Measurements from ENCODE around the gene CHN1.

DNA sequence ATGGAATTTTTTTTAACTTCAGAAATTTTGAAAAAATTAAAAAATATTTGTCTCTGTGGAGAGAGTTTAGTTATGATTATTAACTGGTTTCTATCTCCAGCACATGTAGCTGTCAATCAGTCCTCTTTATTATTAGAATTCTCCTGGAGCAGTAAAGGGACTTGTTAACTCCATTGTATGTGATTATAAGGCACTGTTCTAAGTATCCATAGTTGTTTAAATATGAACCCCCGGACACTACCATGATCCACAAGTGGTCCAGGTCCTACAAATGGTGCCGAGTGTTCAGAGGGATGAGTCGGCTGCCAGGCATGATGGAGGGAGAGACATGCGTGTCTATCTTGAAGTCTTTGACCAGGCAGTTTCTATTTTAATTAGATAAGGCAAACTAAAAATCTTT is 241.4 kb downstream of the CHN1 start:
- no peak for TF ChIP-seq KDM5A (IDR thresholded peaks at IDR 0.05; ENCODE audit: low read length)
- TF ChIP-seq CEBPB (IDR thresholded peaks at IDR 0.05; ENCODE audit: low read depth, low read length): no peak
- TF ChIP-seq BCL11A (IDR thresholded peaks at IDR 0.05; ENCODE audit: low read depth in 2 of 2, low read length in 2 of 2): no peak
- TF ChIP-seq ZNF274 (IDR thresholded peaks at IDR 0.05; ENCODE audit: borderline replicate concordance, extremely low read depth, low read length): no peak
- TF ChIP-seq, protein P1, sequence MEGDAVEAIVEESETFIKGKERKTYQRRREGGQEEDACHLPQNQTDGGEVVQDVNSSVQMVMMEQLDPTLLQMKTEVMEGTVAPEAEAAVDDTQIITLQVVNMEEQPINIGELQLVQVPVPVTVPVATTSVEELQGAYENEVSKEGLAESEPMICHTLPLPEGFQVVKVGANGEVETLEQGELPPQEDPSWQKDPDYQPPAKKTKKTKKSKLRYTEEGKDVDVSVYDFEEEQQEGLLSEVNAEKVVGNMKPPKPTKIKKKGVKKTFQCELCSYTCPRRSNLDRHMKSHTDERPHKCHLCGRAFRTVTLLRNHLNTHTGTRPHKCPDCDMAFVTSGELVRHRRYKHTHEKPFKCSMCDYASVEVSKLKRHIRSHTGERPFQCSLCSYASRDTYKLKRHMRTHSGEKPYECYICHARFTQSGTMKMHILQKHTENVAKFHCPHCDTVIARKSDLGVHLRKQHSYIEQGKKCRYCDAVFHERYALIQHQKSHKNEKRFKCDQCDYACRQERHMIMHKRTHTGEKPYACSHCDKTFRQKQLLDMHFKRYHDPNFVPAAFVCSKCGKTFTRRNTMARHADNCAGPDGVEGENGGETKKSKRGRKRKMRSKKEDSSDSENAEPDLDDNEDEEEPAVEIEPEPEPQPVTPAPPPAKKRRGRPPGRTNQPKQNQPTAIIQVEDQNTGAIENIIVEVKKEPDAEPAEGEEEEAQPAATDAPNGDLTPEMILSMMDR (IDR thresholded peaks at IDR 0.05; ENCODE audit: control extremely low read depth in 1 of 3, insufficient read depth in 1 of 3, low read depth in 1 of 3, low read length in 3 of 3): no peak
- no peak for TF ChIP-seq JUN (IDR thresholded peaks at IDR 0.05; ENCODE audit: low read depth, low read length)
- TF ChIP-seq POLR2A (IDR thresholded peaks at IDR 0.05; ENCODE audit: control extremely low read depth in 1 of 2, low read depth in 2 of 2, low read length in 2 of 2): no peak
- no peak for TF ChIP-seq JUND (IDR thresholded peaks at IDR 0.05; ENCODE audit: low read length)
- no peak for TF ChIP-seq GABPA (IDR thresholded peaks at IDR 0.05; ENCODE audit: borderline replicate concordance, insufficient read depth, low read length)
- TF ChIP-seq BRCA1 (IDR thresholded peaks at IDR 0.05; ENCODE audit: low read depth, low read length): no peak
- TF ChIP-seq POLR2AphosphoS5 (IDR thresholded peaks at IDR 0.05; ENCODE audit: low read depth, low read length): no peak
- no peak for TF ChIP-seq SP4 (IDR thresholded peaks at IDR 0.05; ENCODE audit: low read length)
- no peak for TF ChIP-seq ASH2L (IDR thresholded peaks at IDR 0.05; ENCODE audit: low read length)

Measured in H1 (cell line).